ENCODE measurements around the gene ACOT7. TPM values are rescaled to one million over a fixed set of nuclear protein-coding genes. Genes with fewer than 3 reads are reported as not detected.

ACOT7 gene
- total and polyA plus RNA-seq, 7 donors: 2.3 to 12.4 (median 4.1) TPM

GRCh38 chr1:6272868-6273267 is 120.7 kb downstream of the ACOT7 start:
- Histone ChIP-seq H3K9me3 (no peaks in the 10 kb centered on the region), H3K27me3 (ENCODE audit: insufficient read depth in 3 of 3, low read length in 2 of 3) (no peaks in the 10 kb centered on the region), H3K36me3 (ENCODE audit: insufficient read depth in 1 of 2, low read depth in 1 of 2) (no peaks in the 10 kb centered on the region), H3K4me1 (peaks cover 11% of the 10 kb centered on the region), H3K4me3 (no peak overlapping the region), H3K27ac (no peak overlapping the region)
- WGBS, 3 donors: 86 to 90% (median 87%) methylated on average over 6 of the region's 6 CpGs
- no peak for TF ChIP-seq CTCF (IDR thresholded peaks at IDR 0.05)
- intact Hi-C loops (cut with DNase I): no loop called here
- DNase-seq: no peak
- ATAC-seq: no peak

GRCh38 chr1:6272452-6272851 is 121.1 kb downstream of the ACOT7 start:
- no peak for TF ChIP-seq CTCF (IDR thresholded peaks at IDR 0.05)
- Histone ChIP-seq H3K27ac (no peak overlapping the region), H3K4me3 (no peak overlapping the region), H3K4me1 (peaks cover 11% of the 10 kb centered on the region), H3K36me3 (ENCODE audit: insufficient read depth in 1 of 2, low read depth in 1 of 2) (no peaks in the 10 kb centered on the region), H3K27me3 (ENCODE audit: insufficient read depth in 3 of 3, low read length in 2 of 3) (no peaks in the 10 kb centered on the region), H3K9me3 (no peaks in the 10 kb centered on the region)
- ATAC-seq: no peak
- DNase-seq: no peak
- 86 to 89% (median 89%) methylated on average over 9 of the region's 9 CpGs for WGBS, 3 donors
- intact Hi-C loops (cut with DNase I): no loop called here

GRCh38 chr1:6271554-6271953 is 122.0 kb downstream of the ACOT7 start:
- H3K27ac ChIP-seq: no peak overlapping the region
- H3K9me3 ChIP-seq: no peaks in the 10 kb centered on the region
- WGBS, 3 donors: 77 to 89% (median 84%) methylated on average over 11 to 12 of the region's 12 CpGs
- TF ChIP-seq CTCF (IDR thresholded peaks at IDR 0.05): no peak
- DNase-seq: no peak
- ATAC-seq: no peak
- intact Hi-C loops (cut with DNase I): no loop called here
- H3K4me3 ChIP-seq: no peak overlapping the region
- peaks cover 7% of the 10 kb centered on the region for H3K4me1 ChIP-seq
- no peaks in the 10 kb centered on the region for H3K27me3 ChIP-seq (ENCODE audit: insufficient read depth in 3 of 3, low read length in 2 of 3)
- no peaks in the 10 kb centered on the region for H3K36me3 ChIP-seq (ENCODE audit: insufficient read depth in 1 of 2, low read depth in 1 of 2)

- H3K27me3 ChIP-seq (ENCODE audit: insufficient read depth in 3 of 3, low read length in 2 of 3): no peaks in the 10 kb centered on the region
- no peaks in the 10 kb centered on the region for H3K36me3 ChIP-seq (ENCODE audit: insufficient read depth in 1 of 2, low read depth in 1 of 2)
- 76 to 80% (median 78%) methylated on average over 4 of the region's 4 CpGs for WGBS, 3 donors
- no peak overlapping the region for H3K4me3 ChIP-seq
- intact Hi-C loops (cut with DNase I): no loop called here
- TF ChIP-seq CTCF (IDR thresholded peaks at IDR 0.05): no peak
- no peaks in the 10 kb centered on the region for H3K9me3 ChIP-seq
- H3K27ac ChIP-seq: no peak overlapping the region
- H3K4me1 ChIP-seq: peaks cover 3% of the 10 kb centered on the region
- ATAC-seq (no peak), DNase-seq (no peak)
Observed at GRCh38 chr1:6271006-6271405, 122.6 kb downstream of the ACOT7 start.

- no peak for ATAC-seq
- Histone ChIP-seq H3K4me3 (no peak overlapping the region), H3K9me3 (no peaks in the 10 kb centered on the region), H3K36me3 (ENCODE audit: insufficient read depth in 1 of 2, low read depth in 1 of 2) (no peaks in the 10 kb centered on the region), H3K27ac (no peak overlapping the region), H3K4me1 (no peaks in the 10 kb centered on the region), H3K27me3 (ENCODE audit: insufficient read depth in 3 of 3, low read length in 2 of 3) (peaks cover 0 to under 1% (median 0%) of the 10 kb centered on the region in 3 donors)
- TF ChIP-seq CTCF (IDR thresholded peaks at IDR 0.05): no peak
- WGBS, 3 donors: 64 to 79% (median 67%) methylated on average over 8 of the region's 8 CpGs
- no peak for DNase-seq
- intact Hi-C loops (cut with DNase I): no loop called here
Observed at GRCh38 chr1:6270401-6270800, 123.2 kb downstream of the ACOT7 start.

Measured in psoas muscle (tissue), 8 donors.